H1 (cell line): Measurements from ENCODE around the gene PNPLA8.

ENCODE experiments used
- CBX5 ChIP-seq: fragments of 300-800, 300-1000 bp; sonication (generic); IDR thresholded peaks from 2 replicates; pipeline ENCODE4 v1.7.1; 2016; ENCODE audit warnings: antibody characterized with exemption, low read length, low read depth
- EZH2 ChIP-seq: fragments of 200-600 bp; sonication (generic); IDR thresholded peaks from 2 replicates; pipeline ENCODE4 v1.7.1; 2012; ENCODE audit warnings: low read depth, mild to moderate bottlenecking, moderate library complexity, low read length, inconsistent platforms; ENCODE audit not compliant: severe bottlenecking
- HDAC6 ChIP-seq: IDR thresholded peaks from one replicate; pipeline ENCODE4 v1.7.1; 2012; ENCODE audit warnings: low read depth, mild to moderate bottlenecking, inconsistent platforms, low read length, moderate library complexity
- SP2 ChIP-seq: IDR thresholded peaks from 2 replicates; pipeline ENCODE4 v1.6.1; 2012; ENCODE audit warnings: mild to moderate bottlenecking, low read length, inconsistent platforms

DNA sequence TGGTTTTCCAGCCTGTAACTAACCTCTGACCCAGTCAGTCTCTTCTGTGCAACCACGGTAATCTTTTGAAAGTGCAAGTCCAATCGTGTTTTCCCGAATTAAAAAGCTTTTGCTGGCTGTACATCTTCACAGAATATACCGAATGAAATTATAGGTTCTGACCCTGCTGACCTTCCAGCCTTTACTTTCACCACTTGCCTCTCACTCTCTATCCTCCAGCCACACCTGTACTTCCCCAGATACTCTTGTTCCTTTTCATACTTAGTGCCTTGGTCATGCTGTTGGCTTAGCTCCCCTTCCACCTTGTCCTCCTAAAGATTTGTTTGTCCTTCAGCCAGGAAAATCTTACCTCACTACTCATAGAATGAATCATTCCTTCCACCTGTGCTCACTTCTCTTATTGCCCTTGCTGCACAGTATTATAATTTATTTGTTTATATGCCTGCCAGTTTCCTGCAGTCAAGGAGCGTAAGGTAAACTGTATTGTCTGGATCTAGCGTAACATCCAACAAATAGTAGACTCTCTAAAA lies 2.3 kb upstream of the PNPLA8 start:
- TF ChIP-seq HDAC6 (no peak), CBX5 (no peak), SP2 (no peak), EZH2 (no peak)
